NCI-H2171 treated with DMSO at 0.1 percent for 48 hours (cell line): ENCODE data around the gene ZNF616.

Source experiments
- DNase-seq: peaks from one replicate; lab custom pipeline; 2025; lab: John Stamatoyannopoulos, UW

ZNF616 gene

DNA sequence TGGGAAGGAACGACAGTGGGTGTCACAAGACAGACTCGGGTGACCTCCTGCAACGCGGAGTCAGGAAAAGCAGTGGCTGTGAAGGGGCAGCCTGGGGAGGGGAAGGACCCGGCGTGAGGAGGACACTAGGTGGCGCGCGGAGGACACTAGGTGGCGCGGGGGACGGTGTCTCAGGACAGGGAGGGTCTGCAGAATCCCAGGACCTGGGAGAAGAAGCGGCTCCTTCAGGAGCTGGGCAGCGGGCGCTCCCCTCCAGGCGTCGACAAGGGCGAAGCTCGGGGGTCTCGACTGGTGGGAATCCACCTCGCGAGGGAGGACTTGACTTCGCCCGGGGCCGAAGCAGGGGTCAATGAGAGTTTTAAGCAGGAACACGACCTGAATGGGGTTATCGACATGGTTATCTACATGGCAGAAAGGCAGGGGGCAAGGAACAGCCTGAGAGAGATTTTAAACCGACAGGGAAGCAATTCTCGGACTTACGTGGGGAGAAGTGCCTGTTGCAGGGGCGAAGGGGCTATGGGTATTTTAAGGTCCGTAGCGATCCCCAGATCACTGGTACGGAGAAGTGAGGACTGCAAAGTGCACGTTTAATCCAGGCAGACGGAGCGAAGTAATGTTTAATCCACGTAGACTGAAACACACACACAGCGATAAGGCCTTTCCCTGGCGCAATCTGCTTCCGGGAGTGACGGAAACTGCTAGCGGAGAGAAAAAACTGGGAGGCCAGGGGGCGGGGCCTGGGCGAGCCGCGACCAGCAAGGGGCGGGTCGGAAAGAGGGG lies at the start of gene ZNF616:
Gene ZNF616 (minus strand): TSS at position 687 of the 780 bp plus-strand sequence. CDS start 9,426 bp downstream, outside the sequence.
- DNase-seq = peak; percentile 92

DNA sequence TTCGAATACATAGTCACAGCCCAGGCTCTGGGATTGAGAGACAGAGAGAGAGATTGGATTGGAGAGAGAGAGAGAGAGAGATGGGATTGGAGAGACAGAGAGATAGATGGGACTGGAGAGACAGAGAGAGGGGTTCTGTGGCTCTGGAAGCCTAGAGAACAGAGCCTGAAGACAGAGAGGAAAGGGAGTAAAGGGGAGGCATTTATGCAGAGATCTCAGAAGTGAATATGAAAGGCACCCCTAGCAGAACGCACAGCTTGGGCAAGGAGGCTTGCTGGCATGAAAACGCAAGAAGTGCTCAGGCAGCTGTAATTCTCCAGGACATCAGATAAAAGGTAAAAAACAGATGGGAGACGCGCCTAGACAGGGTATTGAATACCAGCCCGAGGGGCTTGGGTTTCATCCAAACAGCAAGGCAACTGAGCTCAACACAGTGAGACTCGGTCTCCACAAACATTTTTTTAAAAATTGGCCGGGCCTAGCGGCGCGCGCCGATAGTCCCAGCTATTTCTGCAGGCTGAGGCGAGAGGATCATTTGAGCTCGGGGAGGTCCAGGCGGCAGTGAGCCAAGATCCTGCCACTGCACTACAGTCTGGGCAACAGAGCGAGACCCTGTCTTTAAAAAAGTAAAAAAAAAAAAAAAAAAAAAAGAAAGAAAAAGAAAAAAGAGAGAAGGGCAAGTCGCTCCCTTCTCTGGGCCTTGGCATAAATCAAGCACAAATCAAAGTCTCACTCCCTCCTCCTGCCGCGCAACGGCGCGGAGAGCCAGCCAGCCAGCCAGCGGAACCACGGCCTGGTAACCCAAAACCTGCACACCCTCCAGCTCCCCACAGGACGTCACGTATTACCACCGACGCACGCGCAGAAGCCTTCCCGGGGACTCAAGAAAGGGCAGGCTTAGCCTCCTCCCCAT lies 49.3 kb upstream of the ZNF616 start:
- DNase-seq = peak; percentile 94

DNA sequence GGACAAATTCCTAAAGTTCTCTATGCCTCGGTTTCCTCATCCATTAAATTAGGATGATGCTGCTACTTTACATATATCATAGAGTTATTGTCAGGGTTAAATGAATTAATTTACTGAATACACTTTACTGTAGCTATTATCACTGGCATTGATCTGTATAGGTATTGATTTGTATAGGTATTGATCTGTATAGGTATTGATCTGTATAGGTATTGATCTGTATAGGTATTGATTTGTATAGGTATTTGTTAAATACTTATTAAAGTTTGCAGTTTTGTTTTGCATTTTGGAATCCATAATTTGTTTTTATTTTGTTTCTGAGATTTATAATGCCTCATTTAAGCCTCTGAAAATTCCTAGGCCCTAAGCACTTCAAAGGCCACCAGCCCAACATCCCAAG lies 47.7 kb upstream of the ZNF616 start:
- no peak for DNase-seq

DNA sequence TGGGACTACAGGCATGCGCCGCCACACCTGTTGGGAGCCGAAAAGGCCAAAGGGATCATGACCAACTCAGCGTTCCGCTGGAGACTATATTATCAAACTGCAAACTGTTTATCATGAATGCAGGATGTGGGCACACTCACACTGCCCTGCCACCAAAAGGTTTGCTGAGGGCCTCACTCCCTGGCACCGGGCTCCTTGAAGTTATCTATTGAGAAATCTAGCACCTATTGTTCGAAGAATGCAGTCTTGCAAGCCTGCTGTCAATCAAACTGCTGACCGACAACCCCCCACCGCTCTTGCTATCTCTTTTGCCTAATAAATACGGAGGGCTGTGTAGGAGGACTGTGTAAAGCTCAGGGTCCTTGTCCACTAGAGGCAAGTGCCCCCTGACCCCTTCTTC lies 36.8 kb upstream of the ZNF616 start:
- DNase-seq = no peak

DNA sequence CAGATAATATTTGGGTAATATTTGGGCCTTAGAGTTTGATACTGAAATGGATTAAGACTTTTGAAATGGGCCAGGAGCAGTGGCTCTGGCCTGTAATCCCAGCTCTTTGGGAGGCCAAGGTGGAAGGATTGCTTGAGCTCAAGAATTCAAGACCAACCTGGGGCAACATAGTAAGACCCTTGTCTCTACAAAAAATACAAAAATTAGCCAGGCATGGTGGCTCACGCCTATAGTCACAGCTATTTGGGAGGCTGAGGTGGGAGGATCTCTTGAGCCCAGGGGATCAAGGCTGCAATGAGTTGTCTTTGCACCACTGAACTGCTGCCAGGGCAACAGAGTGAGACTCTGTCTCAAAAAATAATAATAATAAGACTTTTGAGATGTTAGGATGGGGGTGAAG lies 32.6 kb upstream of the ZNF616 start:
- DNase-seq = no peak

DNA sequence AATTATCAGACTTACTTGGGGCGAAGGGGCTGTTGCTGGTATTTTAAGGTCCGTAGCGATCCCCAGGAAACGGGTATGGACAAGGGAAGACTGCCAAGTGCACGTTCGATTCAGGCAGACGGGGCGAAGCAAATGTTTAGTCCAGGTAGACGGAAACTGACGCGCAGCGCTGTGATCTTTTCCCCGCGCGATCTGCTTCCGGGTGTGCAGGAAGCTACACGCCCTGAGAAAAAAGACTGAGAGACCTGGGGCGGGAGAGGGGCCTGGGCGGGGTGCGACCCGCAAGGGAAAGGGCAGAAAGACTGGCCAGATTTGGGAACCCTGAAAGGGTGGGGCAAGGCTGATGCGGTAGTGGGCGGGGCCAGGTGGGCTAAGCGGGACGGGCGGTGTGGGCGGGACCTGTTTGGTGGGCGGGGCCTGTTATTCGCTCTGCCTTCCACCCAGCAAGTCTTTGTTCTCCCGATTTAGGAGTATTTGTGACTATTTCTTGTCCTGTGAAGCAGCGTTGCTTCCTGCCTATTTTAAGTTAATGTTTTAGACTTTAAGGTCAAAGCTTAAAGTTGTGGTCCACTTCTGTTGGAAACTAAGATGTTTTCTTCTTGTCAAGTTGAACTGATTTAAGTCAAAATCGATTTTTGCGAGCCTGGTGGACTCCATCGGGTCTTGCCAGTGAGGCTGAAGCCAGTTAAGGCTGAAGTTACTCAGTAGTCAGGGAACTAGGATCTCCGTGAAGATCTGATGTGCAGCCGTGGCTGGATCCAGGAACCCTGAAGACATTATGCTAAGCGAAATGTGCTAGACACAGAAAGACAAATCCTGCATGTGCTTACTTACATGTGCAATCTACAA lies 31.8 kb upstream of the ZNF616 start, which contains the start of gene ZNF836:
Gene ZNF836 (minus strand): TSS at position 301 of the 849 bp plus-strand sequence. CDS start 3,549 bp downstream, outside the sequence.
- peak; percentile 73 for DNase-seq

DNA sequence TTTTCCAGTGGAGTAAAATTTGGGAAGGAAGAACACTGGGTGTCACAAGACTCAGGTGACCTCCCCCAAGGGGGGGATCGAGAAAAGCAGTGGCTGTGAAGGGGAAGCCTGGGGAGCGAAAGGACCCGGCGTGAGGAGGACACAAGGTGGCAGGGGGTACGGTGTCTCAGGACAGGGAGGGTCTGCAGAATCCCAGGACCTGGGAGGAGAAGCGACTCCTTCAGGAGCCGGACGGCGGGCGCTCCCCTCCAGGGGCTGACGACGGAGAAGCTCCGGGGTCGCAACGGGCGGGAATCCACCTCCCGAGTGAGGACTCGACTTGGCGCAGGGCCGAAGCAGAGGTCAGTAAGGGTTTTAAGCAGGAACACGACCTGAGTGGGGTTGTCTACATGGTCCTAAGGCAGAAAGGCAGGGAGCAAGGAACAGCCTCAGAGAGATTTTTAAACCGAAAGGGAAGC lies 31.2 kb upstream of the ZNF616 start:
- DNase-seq = no peak

DNA sequence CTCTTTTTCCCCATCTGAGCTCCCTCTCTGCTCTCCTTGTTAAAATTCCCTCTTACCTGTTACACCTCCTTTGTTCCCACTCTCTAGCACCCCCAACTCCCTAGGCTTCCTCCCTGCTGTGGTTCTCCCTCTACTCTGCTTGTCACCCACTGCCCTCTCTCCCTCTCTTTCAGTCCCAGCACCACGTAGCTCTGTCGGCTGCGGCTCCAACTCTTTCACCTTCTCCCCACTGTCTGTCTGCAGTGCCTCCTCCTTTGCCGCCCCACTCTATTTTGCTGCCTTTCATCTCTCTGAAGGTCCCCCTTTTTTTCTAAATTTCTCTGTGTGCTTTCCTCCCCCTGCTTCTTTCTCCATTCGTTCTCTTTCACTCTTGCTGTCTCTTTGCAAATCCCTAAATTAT lies 30.6 kb upstream of the ZNF616 start:
- no peak for DNase-seq

DNA sequence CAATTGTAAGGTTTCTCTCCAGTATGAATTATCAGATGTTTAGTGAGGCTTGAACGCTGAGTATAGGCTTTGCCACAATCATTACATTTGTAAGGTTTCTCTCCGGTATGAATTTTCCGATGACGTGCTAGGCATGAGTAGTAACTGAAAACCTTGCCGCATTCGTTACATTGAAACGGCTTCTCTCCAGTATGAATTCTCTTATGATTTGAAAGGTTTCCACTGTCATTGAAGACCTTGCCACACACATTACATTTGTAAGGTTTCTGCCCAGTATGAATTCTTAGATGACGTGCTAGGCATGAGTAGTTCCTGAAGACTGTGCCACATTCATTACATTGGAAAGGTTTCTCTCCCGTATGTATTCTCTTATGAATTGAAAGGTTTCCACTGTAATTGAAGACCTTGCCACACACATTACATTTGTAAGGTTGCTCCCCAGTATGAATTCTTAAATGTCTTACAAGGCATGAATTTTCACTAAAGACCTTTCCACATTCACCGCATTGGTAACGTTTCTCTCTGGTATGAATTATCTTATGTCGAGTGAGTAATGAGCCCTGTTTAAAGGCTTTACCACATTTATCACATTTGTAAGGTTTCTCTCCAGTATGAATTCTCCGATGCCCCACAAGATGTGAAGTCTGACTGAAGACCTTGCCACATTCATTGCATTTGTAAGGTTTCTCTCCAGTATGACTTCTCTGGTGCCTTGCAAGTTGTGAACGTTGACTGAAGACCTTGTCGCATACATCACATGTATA lies 16.0 kb upstream of the ZNF616 start:
- DNase-seq = no peak

DNA sequence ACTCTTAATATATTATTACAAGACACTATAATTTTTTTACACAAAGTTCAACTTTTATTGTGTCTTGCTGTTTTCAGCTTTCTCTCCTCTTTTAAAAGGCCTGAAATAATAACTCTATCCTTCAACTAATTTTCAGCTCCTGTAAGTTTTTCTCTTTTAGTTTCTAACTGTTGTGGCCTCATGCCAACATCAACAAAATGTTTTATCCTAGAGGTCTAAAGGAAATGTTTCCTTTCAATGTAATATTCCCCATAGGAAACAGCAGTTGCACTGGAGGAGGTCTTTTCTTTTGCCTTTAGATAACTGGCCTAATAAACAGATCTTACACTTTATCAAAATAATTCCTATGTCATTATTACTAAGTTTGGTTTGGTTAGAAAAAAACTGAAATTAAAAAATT lies 8.5 kb upstream of the ZNF616 start:
- DNase-seq = no peak

DNA sequence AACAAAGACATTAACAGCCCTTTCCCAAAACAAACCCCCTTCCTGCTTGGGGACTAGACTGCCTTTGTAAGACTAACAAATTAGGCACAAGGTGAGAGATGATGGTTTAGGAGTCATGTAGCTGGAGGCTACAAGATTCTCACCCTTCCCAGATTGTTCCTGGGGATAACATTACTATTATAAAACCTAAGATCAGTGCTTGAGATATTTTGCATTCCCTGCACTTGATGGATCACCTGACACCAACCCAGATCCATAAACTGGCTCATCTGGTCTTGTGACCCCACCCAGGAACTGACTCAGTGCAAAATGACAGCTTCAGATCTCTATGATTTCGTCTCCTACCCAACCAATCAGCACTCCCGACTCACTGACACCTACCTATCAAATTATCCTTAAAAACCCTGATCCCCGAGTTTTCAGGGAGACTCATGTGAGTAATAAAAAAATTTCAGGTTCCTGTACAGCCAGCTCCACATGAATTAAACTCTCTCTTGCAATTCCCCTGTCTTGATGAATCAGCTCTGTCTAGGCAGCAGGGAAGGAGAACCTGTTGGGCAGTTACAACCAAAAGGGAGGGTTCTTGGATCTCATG lies 2.4 kb upstream of the ZNF616 start:
- no peak for DNase-seq

DNA sequence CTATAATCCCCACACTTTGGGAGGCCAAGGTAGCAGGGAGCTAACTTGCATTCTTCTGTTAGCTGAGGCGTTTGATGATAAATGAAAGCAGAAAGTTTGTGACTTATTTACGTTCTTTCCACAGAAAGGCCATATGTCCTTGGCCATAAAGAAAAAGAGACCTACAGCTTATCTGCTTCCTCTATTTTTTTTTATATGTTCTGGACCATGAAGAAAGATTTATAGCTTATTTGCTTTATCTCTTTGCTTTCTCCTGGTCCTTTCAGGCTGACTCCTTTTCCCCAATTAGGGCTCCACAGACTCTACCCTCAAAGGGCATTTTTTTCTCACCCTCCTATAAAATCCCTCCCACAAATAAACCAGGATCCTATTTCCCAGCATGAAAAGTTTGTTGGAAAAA lies 1.5 kb upstream of the ZNF616 start:
- DNase-seq = no peak

DNA sequence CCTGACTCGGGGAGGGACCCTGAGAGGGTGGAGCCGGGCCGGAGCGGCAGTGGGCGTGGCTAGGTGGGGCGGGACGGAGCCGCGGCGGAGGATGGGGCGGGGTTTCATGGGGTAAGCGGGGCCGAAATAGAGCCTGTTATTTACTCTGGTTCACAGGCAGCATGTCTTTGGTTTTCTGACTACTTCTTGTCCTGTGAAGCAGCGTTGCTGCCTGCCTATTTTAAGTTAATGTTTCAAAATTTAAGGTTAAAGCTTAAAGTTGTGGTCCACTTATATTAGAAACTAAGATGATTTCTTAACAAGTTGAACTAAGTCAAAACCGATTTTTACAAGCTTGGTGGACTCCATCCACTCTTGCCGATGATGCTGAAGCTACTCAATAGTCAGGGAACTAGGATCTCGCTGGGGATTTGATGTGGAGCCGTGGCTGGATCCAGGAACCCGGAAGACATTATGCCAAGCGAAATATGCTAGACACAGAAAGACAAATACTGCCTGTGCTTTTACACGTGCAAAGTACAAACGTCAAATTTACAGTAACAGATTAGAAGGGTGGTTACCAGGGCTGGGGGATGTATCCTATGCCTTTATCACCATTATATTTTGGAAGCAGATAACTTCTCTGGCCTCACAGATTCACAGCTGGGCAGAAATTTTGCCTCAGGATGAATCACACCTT lies 433 bp upstream of the ZNF616 start:
- no peak for DNase-seq

DNA sequence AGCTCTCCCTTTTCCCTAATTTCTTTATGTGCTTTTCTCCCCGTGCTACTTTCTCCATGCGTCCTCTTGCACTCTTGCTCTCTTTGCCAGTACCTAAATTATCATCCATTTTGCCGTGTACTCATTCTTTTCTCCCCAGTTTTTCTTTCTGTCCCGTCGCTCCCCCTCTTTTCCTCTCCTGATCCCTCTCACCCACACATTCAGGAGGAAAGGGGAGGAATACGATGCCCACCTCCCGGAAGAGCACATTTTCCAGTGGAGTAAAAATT lies 821 bp downstream of the ZNF616 start:
- no peak for DNase-seq

DNA sequence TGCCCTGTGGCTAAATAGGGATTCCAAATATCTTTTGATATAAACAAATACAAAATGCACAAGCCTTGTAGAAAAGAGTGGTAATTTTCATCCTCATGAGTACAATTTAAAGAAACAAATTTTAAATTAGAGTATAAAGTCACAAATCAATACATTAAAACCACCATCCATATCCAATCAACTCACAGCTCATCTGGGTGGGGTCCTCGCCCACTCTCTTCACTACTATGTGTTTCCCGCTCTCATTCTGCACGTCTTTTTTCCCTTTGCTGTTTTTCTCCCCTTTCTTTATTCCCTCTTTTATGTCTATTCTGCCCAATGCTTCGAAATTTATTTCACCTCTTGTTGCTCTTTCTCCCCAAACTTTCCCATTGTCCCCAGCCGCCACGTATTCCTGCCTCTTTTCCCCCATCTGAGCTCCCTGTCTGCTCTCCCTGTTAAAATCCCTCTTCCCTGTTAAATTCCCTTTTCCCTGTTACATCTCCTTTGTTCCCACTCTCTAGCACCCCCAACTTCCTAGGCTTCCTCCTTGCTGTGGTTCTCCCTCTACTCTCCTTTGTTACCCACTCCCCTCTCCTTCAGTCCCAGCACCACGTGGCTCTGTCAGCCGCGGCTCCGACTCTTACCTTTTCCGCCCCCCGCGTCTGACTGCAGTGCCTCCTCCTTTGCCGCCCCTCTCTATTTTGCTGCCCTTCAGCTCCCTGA lies 1.3 kb downstream of the ZNF616 start:
- peak; percentile 79 for DNase-seq

DNA sequence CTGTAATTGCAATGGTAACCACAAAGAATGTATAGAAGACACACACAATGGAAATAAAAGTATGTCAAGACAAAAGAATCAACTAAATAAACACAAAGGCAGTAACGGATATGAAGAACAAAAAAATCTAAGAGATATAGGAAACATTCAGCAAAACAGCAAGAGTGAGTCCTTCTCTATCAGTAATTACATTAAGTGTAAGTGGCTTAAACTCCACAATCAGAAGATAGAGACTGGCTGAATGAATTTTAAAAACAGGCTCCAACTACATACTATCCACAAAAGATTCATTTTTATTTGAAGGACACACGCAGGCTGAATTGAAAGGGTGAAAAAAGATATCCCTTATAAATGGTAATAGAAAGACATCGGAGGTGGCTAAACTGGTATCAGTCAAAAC lies 19.5 kb downstream of the ZNF616 start:
- DNase-seq = no peak

DNA sequence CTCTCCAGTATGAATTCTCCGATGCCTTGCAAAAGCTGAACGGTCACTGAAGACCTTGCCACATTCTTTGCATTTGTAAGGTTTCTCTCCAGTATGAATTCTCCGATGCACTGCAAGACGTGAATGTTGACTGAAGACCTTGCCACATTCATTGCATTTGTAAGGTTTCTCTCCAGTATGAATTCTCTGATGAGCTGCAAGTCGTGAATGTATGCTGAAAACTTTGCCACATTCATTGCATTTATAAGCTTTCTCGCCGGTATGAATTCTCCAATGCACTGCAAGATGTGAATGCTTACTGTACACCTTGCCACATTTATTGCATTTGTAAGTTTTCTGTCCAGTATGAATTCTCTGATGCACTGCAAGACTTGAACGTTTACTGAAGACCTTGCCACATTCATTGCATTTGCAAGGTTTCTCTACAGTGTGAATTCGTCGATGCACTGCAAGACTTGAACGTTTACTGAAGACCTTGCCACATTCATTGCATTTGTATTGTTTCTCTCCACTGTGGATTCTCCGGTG lies 24.1 kb downstream of the ZNF616 start:
- DNase-seq = no peak

DNA sequence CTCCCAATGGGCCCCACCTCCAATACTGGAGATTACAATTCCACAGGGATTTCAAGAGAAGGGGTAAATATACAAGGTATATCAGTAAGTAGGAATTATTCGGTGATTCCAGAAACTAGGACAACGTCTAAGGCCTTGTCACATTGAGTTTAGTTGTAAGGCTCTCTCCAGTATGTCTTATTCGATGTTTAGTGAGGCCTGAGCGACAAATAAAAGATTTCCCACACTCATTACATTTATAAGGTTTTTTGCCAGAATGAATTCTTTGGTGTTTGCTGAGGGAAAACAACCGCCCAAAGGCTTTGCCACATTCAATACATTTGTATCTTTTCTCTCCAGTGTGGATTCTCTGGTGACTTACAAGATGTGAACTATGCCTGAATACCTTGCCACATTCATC lies 25.0 kb downstream of the ZNF616 start:
- DNase-seq = no peak

DNA sequence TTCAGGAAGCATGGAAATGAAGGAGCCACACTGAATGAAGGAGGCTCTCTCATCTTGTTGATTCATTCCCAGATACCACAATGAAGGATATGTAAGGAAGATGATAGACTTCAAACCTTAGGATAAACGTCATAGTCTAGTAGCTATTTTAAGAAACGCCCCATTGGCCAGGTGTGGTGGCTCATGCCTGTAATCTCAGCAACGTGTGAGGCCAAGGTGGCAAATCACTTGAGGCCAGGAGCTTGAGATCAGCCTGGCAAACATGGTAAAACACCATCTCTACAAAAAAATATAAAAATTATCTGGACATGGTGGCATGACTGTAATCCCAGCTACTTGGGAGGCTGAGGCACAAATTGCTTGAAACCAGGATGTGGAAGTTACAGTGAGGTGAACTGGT lies 27.1 kb downstream of the ZNF616 start:
- DNase-seq = no peak

DNA sequence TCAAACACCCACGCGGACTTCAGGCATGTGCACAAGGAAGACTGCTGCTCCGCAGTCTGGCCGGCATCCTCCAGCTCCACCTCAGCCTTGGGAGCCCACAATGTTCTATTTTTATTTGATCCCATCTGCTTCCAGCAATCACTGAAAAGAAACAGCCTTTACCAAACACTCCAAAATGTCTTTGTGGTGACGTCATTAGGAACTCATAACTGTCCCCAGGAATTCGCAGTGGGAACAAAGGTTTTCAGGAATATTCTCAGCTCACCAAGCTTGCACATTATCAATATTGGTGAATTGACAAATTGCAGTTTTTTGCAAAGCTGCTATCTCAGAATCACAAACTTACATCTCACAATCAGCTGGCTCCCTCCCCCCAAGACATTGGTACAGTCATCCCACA lies 29.0 kb downstream of the ZNF616 start:
- DNase-seq = no peak
